Measurements from ENCODE around the gene ANKLE1. TPM values are rescaled to one million over a fixed set of nuclear protein-coding genes. Genes with fewer than 3 reads are reported as not detected.

Gene ANKLE1
- total RNA-seq, 2 donors from 2014 or later, result 0.22 to 0.67 TPM

DNA sequence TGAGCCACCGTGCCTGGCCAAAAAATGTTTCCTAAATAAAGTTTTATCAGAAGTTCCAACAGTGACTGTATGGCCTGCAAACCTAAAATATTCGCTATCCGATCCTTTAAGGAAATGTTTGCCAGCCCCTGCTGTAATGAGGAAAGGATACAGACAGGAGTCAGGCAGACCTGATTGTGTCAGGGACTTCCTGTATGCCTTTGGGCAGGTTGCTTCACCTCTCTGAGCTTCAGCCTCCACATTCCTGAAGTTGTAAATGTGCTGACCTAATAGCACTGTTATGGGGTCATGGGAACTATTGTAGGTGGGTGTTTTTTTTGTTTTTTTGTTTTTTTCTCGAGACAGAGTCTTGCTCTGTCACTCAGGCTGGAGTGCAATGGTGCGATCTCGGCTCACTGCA is 15.3 kb downstream of the ANKLE1 start:
- intact Hi-C loops (cut with DNase I, micrococcal nuclease), result no loop called here
- no peak for DNase-seq

DNA sequence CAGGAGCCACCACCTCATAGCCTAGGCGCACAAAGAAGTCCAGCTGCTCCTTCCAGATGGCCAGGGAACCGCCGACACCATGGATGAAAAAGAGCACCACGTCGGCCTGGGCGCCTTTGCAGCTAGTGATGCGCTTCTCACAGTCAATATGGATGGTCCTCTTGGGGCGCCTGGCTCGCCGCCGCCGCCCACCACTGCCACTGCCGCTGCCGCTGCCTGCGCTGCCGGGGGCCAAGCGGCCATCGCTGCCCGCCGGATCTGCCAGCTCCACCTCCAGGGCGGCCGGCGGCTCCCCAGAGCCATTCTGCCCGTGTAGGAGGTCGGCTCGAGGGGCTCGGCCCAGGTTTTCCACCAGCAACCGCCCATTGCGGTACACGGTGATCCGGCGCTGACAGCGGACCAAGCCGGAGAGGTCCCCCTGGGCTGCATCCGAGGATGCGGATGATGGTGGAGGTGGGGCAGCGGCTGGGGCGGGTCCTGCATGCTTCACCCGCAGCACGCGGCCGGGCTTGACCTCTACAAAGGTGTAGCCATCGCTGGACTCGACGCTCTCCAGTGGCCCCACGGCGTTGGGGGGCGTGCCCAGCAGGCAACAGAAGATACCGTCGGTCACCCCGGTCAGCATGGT is 19.4 kb downstream of the ANKLE1 start:
- ATAC-seq (no peak), DNase-seq (no peak)
- intact Hi-C loops (cut with DNase I, micrococcal nuclease), result no loop called here

More for the DNA sequence above, 15.3 kb downstream of the ANKLE1 start:
- no peak for ATAC-seq

DNA sequence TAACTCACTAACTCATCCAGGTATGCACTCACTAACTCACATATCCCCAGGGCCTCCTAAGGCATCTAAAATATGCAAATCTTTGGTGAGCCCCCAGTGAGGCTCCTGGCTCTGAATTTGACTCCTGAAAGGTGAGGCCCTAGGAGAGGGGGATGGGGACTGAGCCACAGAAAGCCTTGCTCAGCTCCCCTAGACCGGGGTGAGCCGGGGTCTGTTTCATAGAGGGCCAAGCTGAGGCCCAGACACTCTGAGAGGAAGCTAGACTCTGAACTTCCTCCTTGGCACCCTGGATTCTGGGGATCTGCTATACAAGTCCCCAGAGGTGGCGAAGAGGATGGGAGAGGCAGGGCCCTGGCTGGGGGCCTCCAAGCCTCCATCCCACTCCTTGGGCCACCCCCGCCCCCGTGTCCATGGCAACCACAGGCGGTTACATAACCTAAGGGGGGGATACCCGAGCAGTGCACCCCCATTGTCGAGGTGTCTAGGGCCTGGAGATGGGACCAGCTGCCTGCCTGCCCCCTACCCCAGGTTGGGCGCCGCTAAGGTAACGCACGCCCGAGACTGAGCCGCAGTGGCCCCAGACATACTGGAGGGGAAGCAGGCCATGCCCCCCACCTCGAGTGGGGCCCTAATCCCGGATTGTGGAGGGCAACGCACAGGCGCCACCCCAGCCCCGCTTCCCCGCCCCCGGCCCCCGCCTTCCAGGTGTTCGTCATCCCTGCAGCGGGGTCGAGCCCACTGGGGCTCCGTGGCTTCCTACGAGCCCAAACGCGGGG is 20.9 kb downstream of the ANKLE1 start:
- intact Hi-C loops (cut with DNase I, micrococcal nuclease), result no loop called here
- ATAC-seq (no peak), DNase-seq (peak in 1 of 2 donors; percentile 56)

DNA sequence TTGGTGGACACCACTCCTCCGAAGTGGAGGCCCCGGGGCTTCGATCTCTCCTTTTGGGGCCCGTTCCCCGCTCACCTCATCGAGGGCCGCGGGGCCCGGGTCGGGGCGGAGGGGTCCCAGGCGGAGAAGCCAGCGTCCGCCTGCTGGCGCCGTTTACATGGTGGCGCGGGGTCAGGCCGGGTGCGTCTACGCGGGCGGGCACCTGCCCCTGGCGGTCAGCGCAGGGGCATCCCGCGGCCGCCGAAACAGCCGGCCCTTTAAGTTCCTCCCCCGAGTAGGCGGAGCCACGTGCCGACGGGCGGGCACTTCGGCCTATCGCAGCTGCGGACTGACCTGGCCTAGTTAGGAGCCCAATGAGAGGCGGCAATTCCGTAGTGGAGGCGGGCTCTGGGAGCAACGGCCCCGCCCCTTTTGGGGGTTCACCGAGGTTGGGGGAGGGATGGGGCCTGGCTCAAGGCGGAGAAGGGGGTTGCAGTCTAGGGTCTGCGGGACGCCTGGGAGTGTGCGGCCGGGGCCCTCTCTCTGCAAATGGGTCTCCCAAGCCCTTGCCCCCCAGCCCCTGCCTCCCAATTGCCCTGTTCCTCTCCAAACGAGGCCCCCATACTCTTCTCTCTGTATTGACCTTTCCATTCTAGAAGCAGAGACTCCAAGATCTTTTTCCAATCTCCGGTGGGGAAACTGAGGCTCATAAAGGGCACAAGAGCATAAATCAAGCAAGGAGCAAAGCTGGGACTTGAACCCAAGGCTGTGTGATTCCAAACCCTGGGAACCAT is 21.7 kb downstream of the ANKLE1 start, which contains the start of gene ABHD8:
ABHD8 (minus strand) TSS at position 259 of the 773 bp plus-strand sequence. CDS start 1,809 bp downstream, outside the sequence.
- intact Hi-C loops (cut with DNase I, micrococcal nuclease), result no loop called here
- ATAC-seq (peak; percentile 63), DNase-seq (peak; percentile 96 to 97)

DNA sequence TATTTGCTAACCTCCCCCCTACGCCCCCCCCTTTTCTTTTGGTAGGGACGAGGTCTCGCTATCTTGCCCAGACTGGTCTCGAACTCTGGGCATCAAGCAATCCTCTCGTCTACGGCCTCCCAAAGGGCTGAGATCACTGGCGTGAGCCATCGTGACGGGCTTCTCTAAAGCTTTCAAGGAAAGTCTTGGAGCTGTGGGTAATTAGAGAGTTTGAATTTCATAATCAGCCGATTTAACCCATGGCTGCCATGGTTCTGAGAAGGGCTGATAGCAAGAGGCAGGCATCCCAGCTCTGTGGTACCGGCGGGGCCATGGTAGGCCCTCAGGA is 22.2 kb downstream of the ANKLE1 start:
- no peak for DNase-seq
- intact Hi-C loops (cut with DNase I, micrococcal nuclease), result no loop called here
- no peak for ATAC-seq

DNA sequence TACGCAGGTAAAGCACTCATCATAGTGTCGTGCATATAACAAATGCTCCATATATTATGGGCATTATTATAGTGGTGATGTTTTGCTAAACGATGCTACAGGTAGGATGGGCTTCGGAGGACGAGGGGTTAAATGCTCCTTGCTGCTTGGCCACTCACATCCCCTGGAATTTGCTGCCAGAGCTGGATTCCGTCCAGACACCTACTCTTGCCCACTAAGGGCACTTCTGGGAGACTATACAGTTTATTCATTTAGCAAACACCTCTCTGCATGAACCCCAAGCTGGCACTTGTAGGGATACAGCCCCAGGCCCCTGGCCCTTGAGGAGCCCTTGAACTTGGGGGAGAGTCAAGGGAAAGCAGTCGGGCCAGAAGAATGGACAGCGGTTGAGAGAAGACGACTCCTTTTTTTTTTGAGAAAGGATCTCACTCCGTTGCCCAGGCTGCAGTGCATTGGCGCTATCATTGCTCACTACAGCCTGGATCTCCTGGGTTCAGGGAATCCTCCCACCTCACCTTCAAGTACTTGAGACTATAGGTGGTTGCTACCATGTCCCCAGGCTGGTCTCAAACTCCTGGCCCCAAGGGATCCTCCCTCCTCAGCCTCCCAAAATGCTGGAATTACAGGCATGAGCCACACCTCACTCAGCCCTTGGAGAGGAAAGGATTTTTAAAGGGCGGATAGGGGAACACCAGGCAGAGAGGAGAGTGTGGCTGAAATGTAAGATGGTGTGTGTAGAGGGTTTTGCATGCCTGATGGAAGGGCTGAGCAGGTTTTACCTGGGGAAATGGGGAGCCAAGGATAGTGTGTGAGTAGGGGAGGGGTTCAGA is 22.9 kb downstream of the ANKLE1 start:
- intact Hi-C loops (cut with DNase I, micrococcal nuclease), result no loop called here
- ATAC-seq, result no peak
- DNase-seq, result peak in 1 of 2 donors; percentile 57

DNA sequence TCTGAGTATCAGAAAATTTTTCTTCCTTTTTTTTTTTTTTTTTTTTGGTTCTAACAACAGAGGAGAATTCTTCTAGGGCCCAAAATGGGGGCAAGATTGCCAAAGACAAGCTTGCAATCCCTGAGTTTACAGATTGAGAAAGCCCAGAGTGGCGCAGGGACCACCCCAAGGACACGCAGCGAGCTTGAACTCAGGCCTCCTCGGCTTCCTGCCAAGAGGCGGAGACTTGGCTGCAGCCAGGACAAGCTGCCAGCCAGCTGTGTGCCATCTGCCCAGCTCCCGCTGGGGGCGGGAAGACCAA is 23.5 kb downstream of the ANKLE1 start:
- intact Hi-C loops (cut with DNase I, micrococcal nuclease), result no loop called here
- DNase-seq (no peak), ATAC-seq (no peak)

DNA sequence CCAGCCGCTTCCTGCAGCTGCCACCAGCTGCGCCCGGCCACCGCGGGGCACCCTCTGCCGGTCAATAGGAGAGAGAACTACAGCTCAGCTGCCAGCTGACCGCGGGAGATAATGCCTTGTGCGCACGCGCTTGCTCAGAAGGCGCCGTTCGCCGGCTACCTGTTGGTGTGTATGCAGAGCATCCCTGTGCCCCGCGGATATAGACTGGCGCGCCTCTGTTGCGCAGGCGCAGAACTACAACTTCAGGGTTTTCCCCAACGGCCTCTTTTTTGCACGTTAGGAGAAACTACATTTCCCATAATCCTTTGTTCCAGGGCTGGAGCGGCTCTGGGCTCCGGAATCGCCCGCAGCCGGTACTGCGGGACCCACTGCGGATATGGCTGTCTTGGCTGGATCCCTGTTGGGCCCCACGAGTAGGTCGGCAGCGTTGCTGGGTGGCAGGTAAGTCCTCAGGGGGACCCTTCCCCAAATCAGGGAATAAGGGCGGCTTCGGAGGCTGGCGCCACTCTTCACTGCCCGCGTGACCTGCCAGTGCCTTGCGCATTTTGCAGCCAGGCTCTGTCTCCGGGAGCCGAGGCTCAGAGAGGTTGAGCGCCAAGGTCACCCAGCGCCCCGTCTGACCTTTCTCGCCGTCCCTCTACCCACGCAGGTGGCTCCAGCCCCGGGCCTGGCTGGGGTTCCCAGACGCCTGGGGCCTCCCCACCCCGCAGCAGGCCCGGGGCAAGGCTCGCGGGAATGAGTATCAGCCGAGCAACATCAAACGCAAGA is 24.0 kb downstream of the ANKLE1 start, which contains the start of gene MRPL34:
MRPL34 (plus strand) TSS at position 356 of the 768 bp plus-strand sequence; CDS start at position 377, 21 bp downstream.
- DNase-seq (peak; percentile 99), ATAC-seq (peak; percentile 72)
- intact Hi-C loops (cut with DNase I, micrococcal nuclease), result no loop called here

DNA sequence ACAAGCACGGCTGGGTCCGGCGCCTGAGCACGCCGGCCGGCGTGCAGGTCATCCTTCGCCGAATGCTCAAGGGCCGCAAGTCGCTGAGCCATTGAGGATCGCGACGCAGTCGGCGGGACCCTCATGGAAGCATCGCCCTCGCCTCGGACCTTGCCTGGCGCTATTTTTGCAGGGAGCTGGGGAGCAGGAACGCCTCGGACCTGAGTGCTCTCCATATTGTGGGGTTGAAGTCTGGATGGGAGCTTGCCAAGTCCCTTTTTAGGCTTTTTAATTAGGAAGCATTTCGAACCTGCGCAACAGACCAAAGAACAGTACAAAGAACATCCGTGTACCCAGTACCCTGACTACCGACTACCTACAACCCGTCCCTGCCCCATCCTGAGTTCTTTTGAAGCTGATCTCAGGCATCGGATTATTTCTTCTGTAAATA is 24.6 kb downstream of the ANKLE1 start:
- intact Hi-C loops (cut with DNase I, micrococcal nuclease), result no loop called here
- no peak for DNase-seq
- no peak for ATAC-seq

DNA sequence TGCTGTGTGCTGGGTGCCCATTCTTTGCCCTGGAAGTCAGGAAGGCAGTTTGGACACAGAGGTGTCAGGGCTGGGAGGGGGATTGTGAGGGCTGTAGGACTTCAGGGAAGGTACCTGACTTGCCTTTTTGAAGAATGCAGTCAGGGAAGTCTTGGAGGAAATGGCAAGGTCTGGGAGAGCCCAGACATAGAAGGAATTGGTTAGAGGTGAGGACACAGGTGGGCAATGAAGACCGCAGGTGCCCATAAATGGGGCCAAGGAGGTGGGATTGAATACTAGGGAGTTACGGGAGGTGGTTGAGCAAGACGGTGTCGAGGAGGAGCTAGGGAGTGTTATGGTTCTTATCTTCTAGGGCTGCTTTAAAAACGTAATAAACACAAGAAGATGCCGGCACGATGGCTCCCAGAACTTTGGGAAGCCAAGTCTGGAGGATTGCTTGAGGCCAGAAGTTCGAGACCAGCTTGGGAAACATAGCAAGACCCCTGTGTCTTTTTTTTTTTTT is 26.2 kb downstream of the ANKLE1 start:
- intact Hi-C loops (cut with DNase I, micrococcal nuclease), result no loop called here
- no peak for ATAC-seq
- no peak for DNase-seq

DNA sequence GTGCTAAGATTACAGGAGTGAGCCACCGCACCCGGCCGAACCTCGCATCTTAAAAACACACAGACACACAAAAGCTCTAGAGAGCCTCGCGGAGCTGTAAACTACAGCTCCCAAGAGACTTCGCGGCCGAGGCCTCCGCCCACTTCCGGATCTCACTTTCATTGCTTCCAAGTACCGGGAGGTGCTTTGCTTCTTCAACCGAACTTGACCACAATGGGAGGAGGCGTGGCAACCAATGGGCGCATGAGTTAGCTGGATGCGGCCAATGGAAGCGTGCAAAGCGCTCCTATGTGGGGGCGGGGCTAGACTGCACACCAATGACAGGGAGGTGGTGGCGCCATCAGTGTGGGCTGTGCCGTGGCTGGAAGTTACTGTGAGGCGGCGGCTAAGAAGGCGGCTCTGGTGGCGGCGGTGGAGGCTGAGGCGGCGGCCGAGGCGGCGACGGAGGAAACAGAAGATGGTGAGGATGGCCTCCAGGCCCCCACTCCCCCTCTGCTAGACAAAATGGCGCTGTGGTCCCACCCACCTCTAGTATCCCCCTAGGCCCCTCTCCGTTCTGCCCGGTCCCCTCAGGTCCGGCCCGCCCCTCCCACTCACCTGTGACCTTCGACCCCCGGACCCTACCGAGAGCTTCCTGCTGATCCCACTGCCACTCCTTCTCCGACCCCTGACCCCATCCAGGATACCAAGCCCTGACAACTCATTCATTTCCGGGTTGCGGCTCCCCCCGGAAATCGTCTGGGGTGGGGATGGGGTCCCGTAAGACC is 27.7 kb downstream of the ANKLE1 start, which contains the start of gene DDA1:
DDA1 (plus strand) TSS at position 366 of the 767 bp plus-strand sequence; CDS start at position 458, 92 bp downstream.
- peak; percentile 73 for ATAC-seq
- intact Hi-C loops (cut with DNase I, micrococcal nuclease), result no loop called here
- peak; percentile 99 to 100 for DNase-seq

DNA sequence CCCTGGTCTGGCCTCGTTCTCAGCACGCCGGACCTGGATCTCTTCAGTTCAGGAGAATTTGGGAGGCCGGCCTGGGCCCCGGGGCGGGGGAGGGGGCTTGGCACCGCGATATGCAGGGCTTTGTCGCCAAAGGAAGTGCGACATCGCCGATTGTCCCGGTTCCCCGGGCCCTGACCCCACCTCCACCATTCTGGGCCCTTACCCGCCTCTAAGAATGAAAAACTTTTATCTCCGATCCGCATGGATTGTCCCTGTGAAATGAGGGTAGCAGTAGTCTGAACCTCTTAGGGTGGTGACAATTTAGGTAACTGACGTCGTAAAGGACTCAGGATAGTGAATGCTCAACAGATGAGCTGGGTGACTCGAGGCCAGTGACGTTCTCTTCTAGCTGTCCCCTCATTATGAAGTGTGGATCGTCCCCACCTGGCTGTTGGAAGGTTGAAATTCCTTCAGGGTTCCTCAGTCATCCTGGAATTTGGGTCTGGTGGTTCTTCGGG is 28.3 kb downstream of the ANKLE1 start:
- intact Hi-C loops (cut with DNase I, micrococcal nuclease), result no loop called here
- ATAC-seq (no peak), DNase-seq (no peak)

DNA sequence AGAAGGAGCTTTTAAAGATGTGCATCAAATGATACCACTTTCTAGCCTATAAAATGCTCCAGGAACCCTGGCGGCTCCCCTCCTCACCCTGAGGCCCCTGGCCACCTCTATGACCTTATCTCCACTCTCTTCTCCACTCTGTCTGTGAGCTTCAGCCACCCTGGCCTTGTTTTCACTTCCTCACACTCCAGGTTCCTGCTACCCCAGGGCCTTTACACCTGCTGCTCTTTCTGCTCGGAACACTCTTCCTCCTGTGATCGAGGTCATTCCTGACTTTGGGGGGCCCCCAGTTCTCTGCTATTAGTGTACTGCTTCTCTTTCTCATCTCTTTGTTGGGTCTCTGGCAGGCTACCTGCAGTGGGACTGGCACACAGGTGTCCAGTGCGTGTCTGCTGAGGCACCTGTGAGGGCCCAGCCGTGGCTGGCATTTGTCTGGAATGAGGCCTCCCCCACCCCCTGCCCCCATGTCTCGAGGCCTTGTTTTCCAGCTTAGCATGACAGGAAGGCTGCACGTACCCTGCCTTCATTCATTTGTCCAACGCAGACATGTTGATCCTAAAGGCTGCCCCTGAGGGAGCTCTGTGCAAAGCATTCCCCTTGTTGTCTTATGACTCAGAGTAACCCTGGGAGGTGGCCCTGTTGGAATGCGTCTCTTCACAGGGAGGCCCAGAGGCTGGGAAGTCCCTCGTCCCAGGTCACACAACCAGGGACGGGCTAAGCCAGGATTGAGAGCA is 29.9 kb downstream of the ANKLE1 start:
- DNase-seq, result no peak
- no peak for ATAC-seq
- intact Hi-C loops (cut with DNase I, micrococcal nuclease), result no loop called here

DNA sequence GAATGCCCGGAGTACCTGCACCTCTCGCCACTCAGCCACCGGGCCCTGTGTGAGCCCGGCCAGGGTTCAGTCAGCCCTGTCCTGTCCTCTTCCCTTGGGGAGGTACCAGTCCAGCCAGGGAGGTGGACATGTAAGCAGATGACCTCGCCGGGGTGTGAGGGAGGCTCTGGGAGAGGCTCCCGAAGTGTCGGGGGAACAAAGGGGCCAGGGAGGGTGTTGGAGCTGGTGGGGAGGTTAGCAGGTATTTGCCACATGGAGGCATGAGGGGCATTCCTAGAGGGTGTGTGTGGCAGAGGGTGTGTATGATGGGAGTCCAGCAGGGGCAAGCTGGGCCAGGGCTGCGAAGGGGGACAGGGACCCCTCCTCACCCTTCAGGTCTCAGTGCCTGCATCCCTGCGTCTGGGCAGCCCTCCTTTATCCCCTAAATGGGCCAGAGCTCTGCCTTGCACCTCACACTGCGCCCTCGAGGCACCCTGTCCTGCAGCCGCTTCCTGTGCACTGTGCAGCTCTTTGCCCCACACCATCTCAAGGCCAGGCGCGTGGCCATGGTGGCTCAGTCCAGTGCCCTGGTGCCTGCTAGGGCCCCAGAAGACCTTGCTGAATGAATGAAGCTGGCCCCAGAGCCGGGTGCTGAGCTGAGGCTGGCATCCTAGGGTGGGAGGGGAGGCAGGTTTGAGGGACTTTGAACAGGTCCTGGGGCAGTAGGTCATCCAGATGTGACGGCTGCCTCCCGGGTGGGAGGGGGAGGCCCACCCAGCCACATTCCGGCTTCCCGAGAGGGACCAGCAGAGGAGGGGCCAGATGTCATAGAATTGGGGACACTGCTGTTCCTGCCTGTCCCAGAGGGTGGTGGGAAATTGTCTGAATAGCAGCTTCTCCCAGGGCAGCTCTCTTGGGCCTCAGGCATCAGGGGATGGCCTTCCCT is 30.8 kb downstream of the ANKLE1 start:
- no peak for DNase-seq
- intact Hi-C loops (cut with DNase I, micrococcal nuclease), result no loop called here
- ATAC-seq, result no peak

DNA sequence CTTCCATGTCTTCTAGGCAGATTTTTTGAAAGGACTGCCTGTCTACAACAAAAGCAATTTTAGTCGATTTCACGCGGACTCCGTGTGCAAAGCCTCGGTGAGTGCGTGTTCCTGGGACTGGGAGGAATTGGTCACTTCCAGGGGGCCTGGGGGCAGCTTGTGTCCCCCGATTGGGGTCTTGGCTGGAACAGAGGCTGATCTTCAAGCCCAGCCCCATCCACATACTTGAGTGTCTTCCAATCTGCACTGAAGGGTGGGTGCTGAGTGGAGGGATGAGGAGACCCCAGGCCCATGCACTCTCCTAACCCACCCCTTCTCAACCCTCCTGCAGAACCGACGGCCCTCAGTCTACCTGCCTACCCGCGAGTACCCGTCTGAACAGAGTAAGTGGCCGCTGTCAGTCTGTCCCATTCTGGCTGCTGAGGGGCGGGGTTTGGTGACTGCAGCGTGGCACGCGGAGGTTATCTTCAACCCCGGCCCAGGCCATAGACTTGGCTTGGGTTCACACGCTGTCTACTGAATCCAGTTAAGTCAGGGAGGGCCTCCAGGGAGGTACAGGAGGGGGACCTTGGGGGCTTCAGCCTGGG is 32.4 kb downstream of the ANKLE1 start:
- intact Hi-C loops (cut with DNase I, micrococcal nuclease), result no loop called here
- no peak for DNase-seq
- ATAC-seq, result no peak
